PC-9 (cell line): ENCODE data around the gene GMEB2.

Experiments used
- CTCF ChIP-seq: fragments of 200-600 bp; sonication (generic); conservative IDR thresholded peaks from 2 replicates; pipeline ENCODE4 v1.6.1; 2017; ENCODE audit warnings: mixed run types, antibody characterized with exemption, mild to moderate bottlenecking, moderate library complexity
- EZH2 ChIP-seq: fragments of 200-600 bp; sonication (generic); IDR thresholded peaks from 2 replicates; pipeline ENCODE4 v1.8.0; 2017; ENCODE audit warnings: antibody characterized with exemption, low read depth

GRCh38 chr20:63660622-63661021, 33.7 kb upstream of the GMEB2 start:
- TF ChIP-seq CTCF: no peak
- no peak for TF ChIP-seq EZH2
